Heart left ventricle (tissue), 16 donors: ENCODE data around the gene CNTN4. TPM values are rescaled to one million over a fixed set of nuclear protein-coding genes. Genes with fewer than 3 reads are reported as not detected.
"Not testable (repeated sequence)": the region's sequence is repeated elsewhere in the genome, so short reads cannot be mapped to it uniquely, and the experiment has no call there.

Source experiments
- ATAC-seq, 4 donors: fragments of 200-7000 bp; cut with Tn5 transposase; one replicate each; pipeline ENCODE4 v1.9.1; 2020 to 2022; ENCODE audit warnings: moderate library complexity in 4 of 4, mild to moderate bottlenecking in 3 of 4, moderate number of reproducible peaks in 1 of 4
- DNase-seq, 5 donors: peaks; one replicate each; pipeline ENCODE4 v3.0.0-alpha.2; 2020
- H3K27ac ChIP-seq, 12 donors: fragments of 200-600 bp; sonication (generic) in 4 of 12; one replicate each; pipeline versions ENCODE4 v1.5.0 to v1.8.0; 2016 to 2022; ENCODE audit warnings: mild to moderate bottlenecking in 2 of 12
- H3K27me3 ChIP-seq, 9 donors: fragments of 200-600 bp; sonication (generic) in 2 of 9; one replicate each; pipeline versions ENCODE4 v1.5.1 to v1.8.0; 2016 to 2022; ENCODE audit warnings: mild to moderate bottlenecking in 3 of 9
- H3K36me3 ChIP-seq, 9 donors: fragments of 200-600 bp; sonication (generic) in 2 of 9; one replicate each; pipeline versions ENCODE4 v1.5.0 to v1.8.0; 2018 to 2022; ENCODE audit warnings: mild to moderate bottlenecking in 2 of 9
- H3K4me1 ChIP-seq, 12 donors: fragments of 200-600 bp; sonication (generic) in 4 of 12; one replicate each; pipeline versions ENCODE4 v1.5.0 to v1.8.0; 2016 to 2022; ENCODE audit warnings: mild to moderate bottlenecking in 3 of 12
- H3K4me3 ChIP-seq, 12 donors: fragments of 200-600 bp; sonication (generic) in 4 of 12; one replicate each; pipeline versions ENCODE4 v1.5.0 to v1.8.0; 2017 to 2022; ENCODE audit warnings: mild to moderate bottlenecking in 9 of 12, moderate library complexity in 4 of 12
- H3K9me3 ChIP-seq, 12 donors: fragments of 200-600 bp; sonication (generic) in 4 of 12; one replicate each; pipeline versions ENCODE4 v1.5.0 to v1.8.0; 2016 to 2022; ENCODE audit warnings: mild to moderate bottlenecking in 1 of 12
- POLR2A ChIP-seq, 2 donors: fragments of 450-650 bp; IDR thresholded peaks; one replicate each; pipeline ENCODE4 v1.6.1; 2017; ENCODE audit warnings: antibody characterized with exemption in 2 of 2, mild to moderate bottlenecking in 2 of 2, moderate library complexity in 2 of 2
- WGBS, 4 donors: extraction: QIAGEN DNeasy Blood & Tissue Kit in 2 of 4; methylation state at CpG; one replicate each; pipeline versions ENCODE4 v1.1.5 to v1.1.7; 2013 to 2018; 5-methylcytosine and 5-hydroxymethylcytosine counted together
- intact Hi-C, 10 donors: fragments of 100-400 bp; cut with DNase I; formaldehyde crosslinking; loops; one replicate each; pipeline versions ENCODE4 v1.11.1 to v1.14.2; 2022
- polyA plus RNA-seq, 2 donors: library from polyadenylated mRNA; stranded (reverse); fragments of 200-250 nt; gene quantifications; one replicate each; pipeline ENCODE4 v1.2.3, GENCODE V29; 2013
- total RNA-seq, 9 donors: library from RNA; depleted of rRNA in 2 of 9; stranded (reverse); fragments of >200 nt in 2 of 9; fragmentation: NEBNext Ultra II Directional in 3 of 9; extraction: Animal tissue kit (Norgen Biotek cat#: 25700) in 3 of 9; gene quantifications; one replicate each; pipeline versions ENCODE4 v1.1.0 to v1.2.4, GENCODE V29; 2016 to 2023
- TF ChIP-seq, protein P1 (sequence below), 12 donors: fragments of 200-600 bp; sonication (generic) in 4 of 12; IDR thresholded peaks; one replicate each; pipeline versions ENCODE4 v1.5.0 to v1.8.0; 2018 to 2022; ENCODE audit warnings: antibody characterized with exemption in 12 of 12, mild to moderate bottlenecking in 5 of 12
- donor health status: ischemic (EF 13 %, LVEDD 7.1; RV severe dilation, severe dysfunction).
- donor health status: healthy with polysubstance abuse.
- donor health status: DM: no; HTN: yes; CAD: no.
- donor health status: DM: no; HTN: no; CAD: no.
- donor health status: ischemic (EF 25% LVEDD 6.9; RV normal size, moderate dysfunction).
- donor health status: ischemic (EF 25% LVEDD 5.7; RV mildly dilated, moderate dysfunction).
- donor health status: healthy.
- donor health status: DM: yes; HTN: yes; CAD: no.
- donor health status: ischemic (EF 35%, LVEDD 5.7; RV mildly dilated, moderate dysfunction).
- donor health status: nonischemic (EF 11% LVEDD 7.7; RV severe dilation, severe dysfunction).
- donor health status: DM: yes; HTN: yes; CAD: no.
- donor health status: PGD.
- donor health status: ischemic (EF 29% LVEDD 5.4; RV normal size, mild dysfunction).
- donor health status: nonischemic (EF 23%, LVEDD 6.1; RV moderate dilation, normal function).

Gene CNTN4
- total and polyA plus RNA-seq, 11 donors: 0.30 to 6.7 (median 1.2) TPM

GRCh38 chr3:2082871-2083480, 15.7 kb upstream of the CNTN4 start:
- Histone ChIP-seq H3K27ac (no peak overlapping the region), H3K4me3 (no peak overlapping the region), H3K36me3 (no peaks in the 10 kb centered on the region), H3K27me3 (no peaks in the 10 kb centered on the region), H3K9me3 (peaks cover 0 to 17% (median 0%) of the 10 kb centered on the region in 12 donors), H3K4me1 (no peaks in the 10 kb centered on the region)
- DNase-seq (no peak), ATAC-seq (no peak)
- 74 to 85% (median 80%) methylated on average over 5 of the region's 5 CpGs for WGBS, 4 donors
- intact Hi-C loops: no loop called here
- TF ChIP-seq POLR2A (IDR thresholded peaks at IDR 0.05): no peak

- 92 to 97% (median 94%) methylated on average over 5 to 40 of the region's 40 CpGs for WGBS, 4 donors
- intact Hi-C loops, DNase-seq, H3K36me3 ChIP-seq, H3K27ac ChIP-seq, H3K4me3 ChIP-seq, ATAC-seq, H3K27me3 ChIP-seq, H3K4me1 ChIP-seq: not testable (repeated sequence)
- peaks cover 0 to 17% (median 0%) of the 10 kb centered on the region in 12 donors for H3K9me3 ChIP-seq
These were observed 15.1 kb upstream of the CNTN4 start for GRCh38 chr3:2083558-2083957.

- TF ChIP-seq, protein P1, sequence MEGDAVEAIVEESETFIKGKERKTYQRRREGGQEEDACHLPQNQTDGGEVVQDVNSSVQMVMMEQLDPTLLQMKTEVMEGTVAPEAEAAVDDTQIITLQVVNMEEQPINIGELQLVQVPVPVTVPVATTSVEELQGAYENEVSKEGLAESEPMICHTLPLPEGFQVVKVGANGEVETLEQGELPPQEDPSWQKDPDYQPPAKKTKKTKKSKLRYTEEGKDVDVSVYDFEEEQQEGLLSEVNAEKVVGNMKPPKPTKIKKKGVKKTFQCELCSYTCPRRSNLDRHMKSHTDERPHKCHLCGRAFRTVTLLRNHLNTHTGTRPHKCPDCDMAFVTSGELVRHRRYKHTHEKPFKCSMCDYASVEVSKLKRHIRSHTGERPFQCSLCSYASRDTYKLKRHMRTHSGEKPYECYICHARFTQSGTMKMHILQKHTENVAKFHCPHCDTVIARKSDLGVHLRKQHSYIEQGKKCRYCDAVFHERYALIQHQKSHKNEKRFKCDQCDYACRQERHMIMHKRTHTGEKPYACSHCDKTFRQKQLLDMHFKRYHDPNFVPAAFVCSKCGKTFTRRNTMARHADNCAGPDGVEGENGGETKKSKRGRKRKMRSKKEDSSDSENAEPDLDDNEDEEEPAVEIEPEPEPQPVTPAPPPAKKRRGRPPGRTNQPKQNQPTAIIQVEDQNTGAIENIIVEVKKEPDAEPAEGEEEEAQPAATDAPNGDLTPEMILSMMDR (IDR thresholded peaks at IDR 0.05): no peak
- no peak for TF ChIP-seq POLR2A (IDR thresholded peaks at IDR 0.05)
- no peak for ATAC-seq
- WGBS, 4 donors: 79 to 83% (median 80%) methylated on average over 5 of the region's 5 CpGs
- Histone ChIP-seq H3K4me1 (no peaks in the 10 kb centered on the region), H3K4me3 (no peak overlapping the region), H3K9me3 (peaks cover 0 to 8% (median 0%) of the 10 kb centered on the region in 12 donors), H3K27me3 (peaks cover 0 to 16% (median 0%) of the 10 kb centered on the region in 9 donors), H3K27ac (no peak overlapping the region), H3K36me3 (no peaks in the 10 kb centered on the region)
- no peak for DNase-seq
- intact Hi-C loops: no loop called here
These were observed 8.4 kb upstream of the CNTN4 start for GRCh38 chr3:2090095-2090911.

DNA sequence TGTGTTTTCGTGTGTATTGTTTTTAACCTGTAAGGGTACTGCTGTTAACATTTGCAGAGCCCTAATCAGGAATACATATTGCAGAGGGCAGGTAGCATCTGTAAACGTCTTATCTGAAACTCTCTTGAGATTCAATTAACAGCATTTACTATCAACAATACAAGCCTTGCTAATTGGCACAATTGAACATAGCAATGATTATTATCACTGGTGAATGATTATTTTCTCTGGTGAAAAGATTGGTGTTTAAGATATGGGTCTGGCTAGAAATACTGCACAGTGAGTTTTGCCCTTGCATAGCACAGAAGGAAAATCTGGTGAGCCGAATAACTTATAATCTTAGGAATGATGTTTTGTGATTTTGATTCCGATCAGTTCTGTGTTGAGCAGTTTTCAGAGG, 5.9 kb upstream of the CNTN4 start:
- ATAC-seq (no peak), DNase-seq (no peak)
- no peaks in the 10 kb centered on the region for H3K9me3 ChIP-seq
- WGBS, 4 donors: 54 to 67% (median 65%) methylated on average over 4 of the region's 4 CpGs
- intact Hi-C loops: no loop called here
- peaks cover 0 to 5% (median 0%) of the 10 kb centered on the region in 12 donors for H3K4me1 ChIP-seq
- TF ChIP-seq POLR2A (IDR thresholded peaks at IDR 0.05): no peak
- TF ChIP-seq, protein P1 (IDR thresholded peaks at IDR 0.05): no peak
- H3K27me3 ChIP-seq: peaks cover 0 to 33% (median 13%) of the 10 kb centered on the region in 9 donors
- H3K4me3 ChIP-seq: no peak overlapping the region
- H3K36me3 ChIP-seq: no peaks in the 10 kb centered on the region
- H3K27ac ChIP-seq: no peak overlapping the region

DNA sequence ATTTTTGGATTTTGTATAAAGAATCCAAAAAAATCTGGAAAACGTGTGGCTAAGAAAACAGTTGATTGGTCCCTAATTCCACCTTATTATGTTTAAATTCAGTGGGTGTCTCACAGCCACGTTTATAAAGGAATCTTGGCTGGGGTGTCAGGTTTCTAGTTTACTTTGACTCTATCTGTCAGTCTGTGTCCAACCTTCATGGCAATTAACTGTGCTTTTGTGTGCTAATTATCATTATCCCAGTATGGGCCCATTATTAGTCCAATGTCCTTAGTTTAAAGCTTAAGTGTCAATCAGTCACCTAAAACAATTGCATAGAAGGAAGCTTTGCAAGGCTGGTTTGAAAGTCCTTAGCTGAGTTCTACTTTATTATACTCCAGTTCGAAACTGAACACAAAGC, 3.7 kb upstream of the CNTN4 start:
- Histone ChIP-seq H3K4me3 (no peak overlapping the region), H3K4me1 (peaks cover 0 to 19% (median 0%) of the 10 kb centered on the region in 12 donors), H3K36me3 (no peaks in the 10 kb centered on the region), H3K27me3 (peaks cover 5 to 54% (median 35%) of the 10 kb centered on the region in 9 donors), H3K27ac (no peak overlapping the region), H3K9me3 (no peaks in the 10 kb centered on the region)
- DNase-seq (no peak), ATAC-seq (no peak)
- TF ChIP-seq, protein P1 (IDR thresholded peaks at IDR 0.05): no peak
- no peak for TF ChIP-seq POLR2A (IDR thresholded peaks at IDR 0.05)
- 39 to 52% (median 49%) methylated on average over 3 of the region's 3 CpGs for WGBS, 4 donors
- intact Hi-C loops: no loop called here
